Measurements from ENCODE around the gene RUNDC1. TPM values are rescaled to one million over a fixed set of nuclear protein-coding genes. Genes with fewer than 3 reads are reported as not detected.

The RUNDC1 gene
- total and polyA plus RNA-seq, 2 experiments from 2014 or later: 6.1 to 11.9 TPM

GRCh38 chr17:43039646-43040045 lies 59.3 kb downstream of the RUNDC1 start (continued):
- TF ChIP-seq ZNF114 (CRISPR knock-in tag; IDR thresholded peaks at IDR 0.05) (no peak), CTCF (conservative IDR thresholded peaks at IDR 0.05; ENCODE audit: low read depth in 2 of 2) (no peak), NANOG (IDR thresholded peaks at IDR 0.05; ENCODE audit: borderline replicate concordance) (no peak)

GRCh38 chr17:43040655-43041054 lies 60.3 kb downstream of the RUNDC1 start:
- Mint-ChIP-seq H3K4me3 (no peak overlapping the region; the same call in 2 of the 3 replicates), H3K9me3 (no peaks in the 10 kb centered on the region), H3K36me3 (ENCODE audit: low read depth) (peaks cover 10% of the 10 kb centered on the region; the same call in 1 of the 3 replicates), H3K4me1 (peaks cover 62% of the 10 kb centered on the region), H3K27me3 (ENCODE audit: insufficient read depth, low read depth, poor library complexity) (peaks cover 12% of the 10 kb centered on the region), H3K27ac (peak overlapping the region; percentile 76)
- H3K9me2 ChIP-seq (ENCODE audit: insufficient read depth): no peaks in the 10 kb centered on the region
- DNase-seq (ENCODE audit: low spot score) (no peak), ATAC-seq (no peak)
- H3K4me3 ChIP-seq: no peak overlapping the region
- peaks cover 53% of the 10 kb centered on the region for H3K4me1 ChIP-seq (ENCODE audit: insufficient read depth)
- peaks cover 16% of the 10 kb centered on the region for H3F3A ChIP-seq (replicated peaks; ENCODE audit: low read depth)
- no peak overlapping the region for H2AFZ ChIP-seq
- peak overlapping the region; percentile 45 for H3K4me2 ChIP-seq
- H3K36me3 ChIP-seq (ENCODE audit: insufficient read depth): no peaks in the 10 kb centered on the region; the same call in 1 of the 2 replicates
- peak overlapping the region; percentile 92 for H3K27ac ChIP-seq (ENCODE audit: low read depth)
- no peaks in the 10 kb centered on the region for H3K79me2 ChIP-seq (replicated peaks; ENCODE audit: insufficient read depth)
- TF ChIP-seq JUNB (IDR thresholded peaks at IDR 0.05; ENCODE audit: unreplicated experiment) (no peak), POLR2AphosphoS5 (IDR thresholded peaks at IDR 0.05; ENCODE audit: low read depth) (no peak), CTCF (conservative IDR thresholded peaks at IDR 0.05; ENCODE audit: low read depth in 2 of 2) (no peak), ZNF331 (CRISPR knock-in tag; IDR thresholded peaks at IDR 0.05; ENCODE audit: low read depth) (no peak), ETS1 (IDR thresholded peaks at IDR 0.05) (no peak), ZNF114 (CRISPR knock-in tag; IDR thresholded peaks at IDR 0.05) (no peak), ZNF462 (CRISPR knock-in tag; IDR thresholded peaks at IDR 0.05) (no peak), NANOG (IDR thresholded peaks at IDR 0.05; ENCODE audit: borderline replicate concordance) (no peak), STAT1 (IDR thresholded peaks at IDR 0.05; ENCODE audit: unreplicated experiment) (no peak), EZH2phosphoT487 (IDR thresholded peaks at IDR 0.05; ENCODE audit: unreplicated experiment) (no peak), EZH2 (IDR thresholded peaks at IDR 0.05; ENCODE audit: low read depth, unreplicated experiment) (no peak)
- H4K20me1 ChIP-seq (replicated peaks; ENCODE audit: insufficient read depth): no peaks in the 10 kb centered on the region
- H3K27me3 ChIP-seq (ENCODE audit: insufficient read depth): no peaks in the 10 kb centered on the region

All from GM23338 (cell line).